Measurements from ENCODE around the gene IFTAP. TPM values are rescaled to one million over a fixed set of nuclear protein-coding genes. Genes with fewer than 3 reads are reported as not detected.
A peak's percentile ranks its signal among the peaks of the same experiment; 100 is the strongest.

The IFTAP gene
- total and polyA plus RNA-seq, 8 donors: 14.9 to 95.0 (median 29.9) TPM

DNA sequence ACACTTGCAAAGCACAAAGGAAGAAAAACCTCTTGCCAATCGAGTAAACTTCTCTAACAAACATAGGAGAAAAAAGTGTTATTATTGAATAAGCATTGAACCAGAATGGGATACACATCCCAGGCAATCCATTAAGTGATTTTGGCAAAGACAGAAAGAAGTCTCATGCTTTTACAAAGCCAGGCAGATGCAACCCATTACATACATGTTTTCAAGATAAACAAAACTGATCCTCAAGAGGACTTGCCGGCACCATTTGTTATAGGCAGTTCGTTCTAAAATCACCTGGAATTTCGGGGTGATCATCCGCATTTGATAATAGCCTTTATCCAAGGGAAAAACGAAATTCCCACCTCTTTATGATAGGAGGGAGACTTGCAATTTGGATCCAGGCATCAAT is 101.3 kb downstream of the IFTAP start:
- TF ChIP-seq, protein P1, sequence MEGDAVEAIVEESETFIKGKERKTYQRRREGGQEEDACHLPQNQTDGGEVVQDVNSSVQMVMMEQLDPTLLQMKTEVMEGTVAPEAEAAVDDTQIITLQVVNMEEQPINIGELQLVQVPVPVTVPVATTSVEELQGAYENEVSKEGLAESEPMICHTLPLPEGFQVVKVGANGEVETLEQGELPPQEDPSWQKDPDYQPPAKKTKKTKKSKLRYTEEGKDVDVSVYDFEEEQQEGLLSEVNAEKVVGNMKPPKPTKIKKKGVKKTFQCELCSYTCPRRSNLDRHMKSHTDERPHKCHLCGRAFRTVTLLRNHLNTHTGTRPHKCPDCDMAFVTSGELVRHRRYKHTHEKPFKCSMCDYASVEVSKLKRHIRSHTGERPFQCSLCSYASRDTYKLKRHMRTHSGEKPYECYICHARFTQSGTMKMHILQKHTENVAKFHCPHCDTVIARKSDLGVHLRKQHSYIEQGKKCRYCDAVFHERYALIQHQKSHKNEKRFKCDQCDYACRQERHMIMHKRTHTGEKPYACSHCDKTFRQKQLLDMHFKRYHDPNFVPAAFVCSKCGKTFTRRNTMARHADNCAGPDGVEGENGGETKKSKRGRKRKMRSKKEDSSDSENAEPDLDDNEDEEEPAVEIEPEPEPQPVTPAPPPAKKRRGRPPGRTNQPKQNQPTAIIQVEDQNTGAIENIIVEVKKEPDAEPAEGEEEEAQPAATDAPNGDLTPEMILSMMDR (IDR thresholded peaks at IDR 0.05): no peak
- no peak for TF ChIP-seq POLR2A (IDR thresholded peaks at IDR 0.05)
- TF ChIP-seq POLR2AphosphoS5 (IDR thresholded peaks at IDR 0.05): no peak
- no peak for TF ChIP-seq EP300 (IDR thresholded peaks at IDR 0.05)

DNA sequence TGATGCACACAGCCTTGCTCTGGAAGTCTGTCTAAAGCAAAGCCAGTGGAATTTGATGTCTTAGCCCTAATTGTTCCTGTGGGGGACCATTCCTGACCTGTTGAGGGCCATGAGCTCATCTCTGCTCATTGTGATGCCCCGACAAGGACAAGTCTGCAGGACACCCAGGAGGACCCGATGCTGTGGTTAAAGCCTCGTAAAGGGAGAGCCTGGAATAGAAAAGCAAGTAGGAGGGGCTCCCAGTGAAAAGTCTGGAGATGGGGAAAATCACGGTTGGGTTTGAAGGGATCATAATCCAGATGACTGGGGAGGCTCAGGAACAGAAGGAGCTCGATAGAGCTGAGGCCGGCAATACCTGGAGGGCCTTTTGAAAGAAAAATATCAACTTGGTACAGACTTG is 102.2 kb downstream of the IFTAP start:
- Histone ChIP-seq H3K4me1 (no peaks in the 10 kb centered on the region), H3K9me3 (no peaks in the 10 kb centered on the region), H3K27me3 (peaks cover 0 to 5% (median 0%) of the 10 kb centered on the region in 3 donors), H3K27ac (no peak overlapping the region), H3K4me3 (no peak overlapping the region), H3K36me3 (no peaks in the 10 kb centered on the region)
- TF ChIP-seq, protein P1 (IDR thresholded peaks at IDR 0.05): no peak
- TF ChIP-seq EP300 (IDR thresholded peaks at IDR 0.05) (no peak), POLR2AphosphoS5 (IDR thresholded peaks at IDR 0.05) (no peak), POLR2A (IDR thresholded peaks at IDR 0.05) (no peak)
- 72 to 83% (median 79%) methylated on average over 6 of the region's 6 CpGs for WGBS, 5 donors
- DNase-seq: no peak
- intact Hi-C loops (cut with DNase I; ENCODE audit: low total_unique reads): no loop called here

More for the DNA sequence above, 101.3 kb downstream of the IFTAP start:
- WGBS, 5 donors: 57 to 71% (median 62%) methylated on average over 6 of the region's 6 CpGs
- Histone ChIP-seq H3K4me1 (no peaks in the 10 kb centered on the region), H3K9me3 (no peaks in the 10 kb centered on the region), H3K27me3 (peaks cover 0 to 4% (median 0%) of the 10 kb centered on the region in 3 donors), H3K4me3 (no peak overlapping the region), H3K36me3 (no peaks in the 10 kb centered on the region), H3K27ac (no peak overlapping the region)
- intact Hi-C loops (cut with DNase I; ENCODE audit: low total_unique reads): no loop called here
- peak in 1 of 2 donors; percentile 24 for DNase-seq

DNA sequence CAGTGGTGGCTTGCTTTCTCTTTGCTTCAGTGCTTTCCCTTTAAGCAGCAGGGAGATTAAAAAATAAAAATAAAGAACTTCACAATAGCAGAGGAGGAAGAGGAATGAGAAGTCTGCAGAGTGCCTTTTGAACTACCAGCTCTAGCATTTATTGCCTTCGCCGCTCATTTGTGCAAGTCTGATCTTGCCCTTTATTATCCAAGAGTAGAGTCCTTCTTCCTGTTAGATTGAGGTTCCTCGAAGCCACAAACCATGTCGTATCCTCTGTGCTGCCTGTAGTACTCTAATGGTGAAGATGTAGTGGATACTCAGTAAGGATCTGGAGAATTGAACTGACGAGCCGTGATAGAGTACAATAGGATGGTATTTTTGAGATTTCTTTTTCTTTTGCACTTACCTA is 105.0 kb downstream of the IFTAP start:
- H3K27me3 ChIP-seq: peaks cover 0 to 5% (median 0%) of the 10 kb centered on the region in 3 donors
- DNase-seq: no peak
- no peak overlapping the region for H3K27ac ChIP-seq
- no peaks in the 10 kb centered on the region for H3K36me3 ChIP-seq
- 73 to 83% (median 80%) methylated on average over 6 of the region's 6 CpGs for WGBS, 5 donors
- intact Hi-C loops (cut with DNase I; ENCODE audit: low total_unique reads): no loop called here
- H3K9me3 ChIP-seq: no peaks in the 10 kb centered on the region
- TF ChIP-seq POLR2AphosphoS5 (IDR thresholded peaks at IDR 0.05) (no peak), POLR2A (IDR thresholded peaks at IDR 0.05) (no peak)
- no peak overlapping the region for H3K4me3 ChIP-seq
- no peaks in the 10 kb centered on the region for H3K4me1 ChIP-seq

DNA sequence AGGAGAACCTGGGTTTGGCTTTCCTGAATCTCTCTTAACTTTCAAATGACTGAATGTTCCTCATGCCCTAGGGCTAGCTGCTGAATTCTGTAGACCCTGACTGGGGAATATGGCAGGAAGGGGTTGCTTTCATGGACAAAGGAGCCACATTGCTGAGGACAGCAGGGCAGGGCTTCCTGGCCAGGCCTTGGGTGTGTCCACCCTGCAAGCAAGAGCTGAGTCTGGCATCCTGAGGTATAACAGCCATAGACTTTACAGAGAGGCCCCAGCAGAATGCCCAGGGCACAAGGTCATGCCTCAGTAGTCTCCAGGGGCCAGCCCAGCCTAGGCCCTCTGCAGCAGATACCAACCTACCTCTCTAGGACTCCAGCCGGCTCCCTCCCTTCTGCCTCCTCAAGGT is 105.9 kb downstream of the IFTAP start:
- intact Hi-C loops (cut with DNase I; ENCODE audit: low total_unique reads): no loop called here
- H3K4me3 ChIP-seq: no peak overlapping the region
- H3K27ac ChIP-seq: no peak overlapping the region
- no peaks in the 10 kb centered on the region for H3K9me3 ChIP-seq
- no peaks in the 10 kb centered on the region for H3K4me1 ChIP-seq
- no peak for DNase-seq
- TF ChIP-seq EP300 (IDR thresholded peaks at IDR 0.05): no peak
- no peak for TF ChIP-seq POLR2AphosphoS5 (IDR thresholded peaks at IDR 0.05)
- TF ChIP-seq, protein P1 (IDR thresholded peaks at IDR 0.05): no peak
- H3K27me3 ChIP-seq: peaks cover 0 to 5% (median 0%) of the 10 kb centered on the region in 3 donors
- no peaks in the 10 kb centered on the region for H3K36me3 ChIP-seq
- WGBS, 5 donors: 90 to 100% (median 96%) methylated on average over 1 of the region's 1 CpG

DNA sequence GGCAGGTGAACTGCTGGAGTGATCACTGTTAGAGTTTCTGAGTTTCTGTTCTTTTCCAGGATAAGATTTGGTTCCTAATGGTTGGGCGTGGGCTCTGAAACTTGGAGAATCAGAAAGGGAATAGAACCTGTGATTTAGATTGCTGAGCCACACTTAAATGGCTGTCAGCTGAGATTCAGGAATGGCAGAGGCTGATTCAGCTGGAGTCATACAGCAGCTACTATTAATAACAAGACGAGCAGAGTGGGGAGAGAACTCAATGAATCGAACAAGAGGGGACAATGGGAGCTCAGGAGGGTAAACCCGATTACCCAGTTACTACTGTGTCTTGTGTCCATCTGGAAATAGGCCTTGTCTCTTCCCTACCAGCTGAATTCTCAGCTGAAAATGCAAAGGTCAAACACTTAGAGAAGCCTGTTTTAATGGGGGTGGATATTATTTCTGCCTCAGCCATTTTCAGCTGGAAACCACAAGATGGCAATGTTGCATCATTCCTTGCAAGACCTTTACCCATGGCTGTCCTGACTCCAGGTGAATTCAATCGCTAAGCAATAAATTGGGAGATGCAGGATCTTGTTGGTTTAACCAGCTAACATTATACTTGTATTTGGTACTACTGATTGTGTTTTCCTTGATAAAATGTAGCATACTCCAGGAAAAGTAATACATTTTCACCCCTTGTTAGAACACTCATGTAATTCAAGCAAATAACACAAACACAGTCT is 108.2 kb downstream of the IFTAP start:
- peak in 1 of 2 donors; percentile 91 for DNase-seq
- Histone ChIP-seq H3K36me3 (no peaks in the 10 kb centered on the region), H3K4me1 (no peaks in the 10 kb centered on the region), H3K27me3 (peaks cover 0 to 5% (median 0%) of the 10 kb centered on the region in 3 donors), H3K27ac (no peak overlapping the region), H3K9me3 (no peaks in the 10 kb centered on the region), H3K4me3 (no peak overlapping the region)
- intact Hi-C loops (cut with DNase I; ENCODE audit: low total_unique reads): no loop called here
- WGBS, 5 donors: 37 to 45% (median 42%) methylated on average over 5 of the region's 5 CpGs
- TF ChIP-seq POLR2A (IDR thresholded peaks at IDR 0.05): no peak
- TF ChIP-seq, protein P1 (IDR thresholded peaks at IDR 0.05): peak in 5 of 7 experiments; percentile 43 to 77 (median 62)
- no peak for TF ChIP-seq EP300 (IDR thresholded peaks at IDR 0.05)
- no peak for TF ChIP-seq POLR2AphosphoS5 (IDR thresholded peaks at IDR 0.05)
